IMR-90 (cell line): ENCODE results near the gene STK17A. TPM values are rescaled to one million over a fixed set of nuclear protein-coding genes. Genes with fewer than 3 reads are reported as not detected.

Source experiments
- ATAC-seq: fragments of 200-7000 bp; cut with Tn5 transposase; 2 replicates; pipeline ENCODE4 v1.9.1; 2020; ENCODE audit warnings: low read depth, mild to moderate bottlenecking, moderate library complexity
- BruUV-seq: library from RNA; stranded (reverse); fragments of 400-500 nt; replicated peaks from 2 replicates; lab custom pipeline; 2021; lab: Mats Ljungman, UMichigan
- CTCF ChIA-PET: fragments of 300-600 bp; formaldehyde crosslinking; extraction: SDS; loops from one replicate; lab custom pipeline; 2021; ENCODE audit warnings: antibody characterized with exemption; lab: Yijun Ruan, JAX
- POLR2A ChIA-PET: fragments of 300-600 bp; sonication (Branson Sonifier 250); formaldehyde crosslinking; loops from one replicate; lab custom pipeline; 2022; ENCODE audit warnings: antibody characterized with exemption; ENCODE audit not compliant: unreplicated experiment; lab: Charles Lee
- DNase-seq: peaks from one replicate; pipeline ENCODE4 v3.0.0; 2013
- H2AFZ ChIP-seq: replicated peaks from 2 replicates; pipeline ENCODE3; 2013; ENCODE audit warnings: low read length, mild to moderate bottlenecking; ENCODE audit not compliant: poor library complexity
- H2AK5ac ChIP-seq: 2 replicates; pipeline ENCODE4 v1.6.1; 2013; ENCODE audit warnings: low read depth, low read length, inconsistent platforms
- H2AK9ac ChIP-seq: replicated peaks from 2 replicates; pipeline ENCODE3; 2013; ENCODE audit warnings: mild to moderate bottlenecking, low read depth, low read length, moderate library complexity; ENCODE audit not compliant: poor library complexity
- H2BK120ac ChIP-seq: 2 replicates; pipeline ENCODE4 v1.6.1; 2013; ENCODE audit warnings: low read depth, low read length, inconsistent platforms
- H2BK15ac ChIP-seq: 3 replicates; pipeline ENCODE4 v1.6.1; 2013; ENCODE audit warnings: low read depth, low read length, inconsistent platforms
- H2BK20ac ChIP-seq: 2 replicates; pipeline ENCODE4 v1.6.1; 2013; ENCODE audit warnings: low read depth, mild to moderate bottlenecking, inconsistent platforms, low read length, moderate library complexity
- H2BK5ac ChIP-seq: 2 replicates; pipeline ENCODE4 v1.6.1; 2013; ENCODE audit warnings: mild to moderate bottlenecking, low read depth, low read length, inconsistent platforms; ENCODE audit not compliant: poor library complexity, severe bottlenecking
- H3K14ac ChIP-seq: replicated peaks from 2 replicates; pipeline ENCODE4 v1.6.1; 2013; ENCODE audit warnings: low read depth, low read length, inconsistent platforms
- H3K18ac ChIP-seq: 2 replicates; pipeline ENCODE4 v1.6.1; 2013; ENCODE audit warnings: low read depth, low read length, control low read depth
- H3K23ac ChIP-seq: 2 replicates; pipeline ENCODE4 v1.6.1; 2013; ENCODE audit warnings: low read depth, low read length, inconsistent platforms
- H3K27ac ChIP-seq: 2 replicates; pipeline ENCODE4 v1.5.1; 2013; ENCODE audit warnings: mild to moderate bottlenecking, control low read depth, low read length; ENCODE audit not compliant: insufficient read depth
- H3K27me3 ChIP-seq: 2 replicates; pipeline ENCODE4 v1.6.1; 2013; ENCODE audit warnings: low read length; ENCODE audit not compliant: control insufficient read depth, insufficient read depth
- H3K36me3 ChIP-seq: 2 replicates; pipeline ENCODE4 v1.6.1; 2013; ENCODE audit warnings: low read length, mixed read lengths; ENCODE audit not compliant: control insufficient read depth, insufficient read depth
- H3K4ac ChIP-seq: 2 replicates; pipeline ENCODE4 v1.6.1; 2013; ENCODE audit warnings: low read depth, low read length, inconsistent platforms
- H3K4me1 ChIP-seq: 2 replicates; pipeline ENCODE4 v1.6.1; 2013; ENCODE audit warnings: low read length, mixed read lengths; ENCODE audit not compliant: control insufficient read depth, insufficient read depth
- H3K4me2 ChIP-seq: 2 replicates; pipeline ENCODE4 v1.6.1; 2013; ENCODE audit warnings: low read depth, mild to moderate bottlenecking, control low read depth, low read length, moderate library complexity
- H3K4me3 ChIP-seq: 2 replicates; pipeline ENCODE4 v1.5.1; 2013; ENCODE audit warnings: low read depth, mild to moderate bottlenecking, control low read depth, low read length, moderate library complexity; ENCODE audit not compliant: insufficient read depth
- H3K56ac ChIP-seq: 2 replicates; pipeline ENCODE4 v1.6.1; 2013; ENCODE audit warnings: low read length, inconsistent platforms; ENCODE audit not compliant: insufficient read depth; ENCODE audit errors: extremely low read depth
- H3K79me1 ChIP-seq, 2 experiments: 2 replicates each; pipeline ENCODE4 v1.6.1; 2013; ENCODE audit warnings: low read length in 2 of 2, inconsistent platforms in 1 of 2, low read depth in 1 of 2
- H3K9ac ChIP-seq: 2 replicates; pipeline ENCODE4 v1.6.1; 2013; ENCODE audit warnings: low read depth, low read length, control low read depth
- H3K9me1 ChIP-seq: 2 replicates; pipeline ENCODE4 v1.6.1; 2013; ENCODE audit warnings: low read length, inconsistent platforms; ENCODE audit not compliant: insufficient read depth
- H3K9me3 ChIP-seq: 2 replicates; pipeline ENCODE4 v1.6.1; 2013; ENCODE audit warnings: low read length; ENCODE audit not compliant: control insufficient read depth, insufficient read depth
- H4K20me1 ChIP-seq: 2 replicates; pipeline ENCODE4 v1.6.1; 2013; ENCODE audit warnings: low read length, inconsistent platforms; ENCODE audit not compliant: insufficient read depth
- H4K5ac ChIP-seq: 2 replicates; pipeline ENCODE4 v1.6.1; 2013; ENCODE audit warnings: mild to moderate bottlenecking, low read depth, low read length, control low read depth
- H4K8ac ChIP-seq, 2 experiments: 2 replicates each; pipeline ENCODE4 v1.6.1; 2013; ENCODE audit warnings: low read depth in 2 of 2, low read length in 2 of 2, control low read depth in 1 of 2, inconsistent platforms in 1 of 2
- H4K91ac ChIP-seq: 2 replicates; pipeline ENCODE4 v1.6.1; 2013; ENCODE audit warnings: low read depth, low read length, inconsistent platforms; ENCODE audit not compliant: insufficient read depth
- BHLHE40 ChIP-seq: fragments of 150-350 bp; IDR thresholded peaks from 2 replicates; pipeline ENCODE4 v1.6.1; 2016; ENCODE audit warnings: mild to moderate bottlenecking, low read depth, low read length
- CEBPB ChIP-seq: IDR thresholded peaks from 2 replicates; pipeline ENCODE4 v1.6.1; 2012; ENCODE audit warnings: low read depth, low read length, improper control_type of control experiment
- CHD1 ChIP-seq: IDR thresholded peaks from 2 replicates; pipeline ENCODE4 v1.6.1; 2012; ENCODE audit warnings: low read depth, low read length, improper control_type of control experiment
- ELK1 ChIP-seq: fragments of 150-350 bp; IDR thresholded peaks from 2 replicates; pipeline ENCODE4 v1.6.1; 2016; ENCODE audit warnings: low read depth, mild to moderate bottlenecking, low read length, moderate library complexity, borderline replicate concordance
- FOS ChIP-seq: fragments of 150-350 bp; IDR thresholded peaks from 2 replicates; pipeline ENCODE4 v1.6.1; 2016; ENCODE audit warnings: low read depth, low read length
- MAFK ChIP-seq: IDR thresholded peaks from 2 replicates; pipeline ENCODE4 v1.6.1; 2012; ENCODE audit warnings: low read depth, low read length, improper control_type of control experiment
- MAZ ChIP-seq: IDR thresholded peaks from 2 replicates; pipeline ENCODE4 v1.6.1; 2012; ENCODE audit warnings: low read depth, mild to moderate bottlenecking, low read length, improper control_type of control experiment, moderate library complexity, borderline replicate concordance
- MXI1 ChIP-seq: IDR thresholded peaks from 2 replicates; pipeline ENCODE4 v1.6.1; 2012; ENCODE audit warnings: low read depth, mild to moderate bottlenecking, low read length, moderate library complexity, borderline replicate concordance
- NFE2L2 ChIP-seq: fragments of 150-350 bp; IDR thresholded peaks from 2 replicates; pipeline ENCODE4 v1.6.1; 2016; ENCODE audit warnings: low read depth, mild to moderate bottlenecking, low read length
- POLR2A ChIP-seq: IDR thresholded peaks from 2 replicates; pipeline ENCODE4 v1.6.1; 2012; ENCODE audit warnings: mild to moderate bottlenecking, low read depth, low read length
- RAD21 ChIP-seq: IDR thresholded peaks from 2 replicates; pipeline ENCODE4 v1.6.1; 2012; ENCODE audit warnings: low read length, improper control_type of control experiment
- RCOR1 ChIP-seq: IDR thresholded peaks from 2 replicates; pipeline ENCODE4 v1.6.1; 2012; ENCODE audit warnings: mild to moderate bottlenecking, low read length, improper control_type of control experiment; ENCODE audit not compliant: insufficient replicate concordance
- RFX5 ChIP-seq: IDR thresholded peaks from 2 replicates; pipeline ENCODE4 v1.8.0; 2012; ENCODE audit warnings: low read depth, mild to moderate bottlenecking, low read length, moderate library complexity
- SMC3 ChIP-seq: fragments of 150-350 bp; IDR thresholded peaks from 2 replicates; pipeline ENCODE4 v1.6.1; 2016; ENCODE audit warnings: low read depth, mild to moderate bottlenecking, antibody characterized with exemption, low read length, moderate library complexity
- USF2 ChIP-seq: fragments of 150-350 bp; IDR thresholded peaks from 2 replicates; pipeline ENCODE4 v1.6.1; 2017; ENCODE audit warnings: mild to moderate bottlenecking, antibody characterized with exemption, low read length, low read depth
- WGBS, 2 experiments: methylation state at CpG; one replicate each; pipeline versions ENCODE4 v1.1.5 to v1.1.7; 2013; ENCODE audit warnings: missing lambda C conversion rate in 2 of 2; ENCODE audit not compliant: insufficient read length in 1 of 2; ENCODE audit errors: extremely low coverage in 2 of 2; 5-methylcytosine and 5-hydroxymethylcytosine counted together
- dilution Hi-C: fragments of 300-500 bp; cut with HindIII; formaldehyde crosslinking; loops from one replicate; pipeline ENCODE4 v1.14.3; 2018; ENCODE audit warnings: low sequenced_read_pairs; ENCODE audit not compliant: unreplicated experiment
- in situ Hi-C: fragments of 300-500 bp; cut with MboI; formaldehyde crosslinking; loops from 3 replicates; pipeline ENCODE4 v1.14.3; 2019; ENCODE audit warnings: low sequenced_read_pairs, inconsistent platforms, mixed read lengths
- intact Hi-C: fragments of 100-400 bp; cut with micrococcal nuclease; formaldehyde crosslinking; loops from 2 replicates; pipeline ENCODE4 v1.10.0; 2022
- polyA plus RNA-seq, 3 experiments: library from polyadenylated mRNA; depleted of rRNA; stranded (reverse); fragments of >200 nt; gene quantifications; 2 replicates each; pipeline ENCODE4 v1.2.3, GENCODE V29; 2012; ENCODE audit warnings: low replicate concordance in 1 of 3
- total RNA-seq: library from RNA; depleted of rRNA; stranded (reverse); fragments of >200 nt; gene quantifications from 2 replicates; pipeline ENCODE4 v1.2.3, GENCODE V29; 2012
- TF ChIP-seq, protein P1 (sequence below): conservative IDR thresholded peaks from 2 replicates; pipeline ENCODE4 v1.5.1; 2012; ENCODE audit warnings: mild to moderate bottlenecking, low read depth, low read length, improper control_type of control experiment

The STK17A gene
- total and polyA plus RNA-seq, 2 of the 4 experiments (the other 2 are of a cell fraction), result 40.5 to 50.5 TPM

- H4K91ac ChIP-seq, result no peak overlapping the region; the same call in 1 of the 2 replicates
- no peak overlapping the region for H3K4me2 ChIP-seq
- no peak overlapping the region for H3K4ac ChIP-seq
- 0 out of 2 replicates have a peak overlapping the region, but pooled peaks have one; percentile 7 for H2BK120ac ChIP-seq
- peak overlapping the region; percentile 64; the same call in 1 of the 2 replicates for H2BK20ac ChIP-seq
- no peaks in the 10 kb centered on the region for H3K9me1 ChIP-seq
- H4K8ac ChIP-seq, result peak overlapping the region in 1 of 2 experiments; percentile 7; a peak in 1 of 4 replicates
- TF ChIP-seq RFX5, result no peak
- no peak for TF ChIP-seq SMC3
- TF ChIP-seq MXI1, result no peak
- no peak for TF ChIP-seq BHLHE40
- TF ChIP-seq CHD1, result no peak
- TF ChIP-seq RCOR1, result no peak
- TF ChIP-seq ELK1, result no peak
- TF ChIP-seq FOS, result no peak
- no peak for TF ChIP-seq RAD21
- no peak for TF ChIP-seq CEBPB
- TF ChIP-seq POLR2A, result no peak
- no peak for TF ChIP-seq NFE2L2
- no peak for TF ChIP-seq MAFK
- TF ChIP-seq, protein P1, sequence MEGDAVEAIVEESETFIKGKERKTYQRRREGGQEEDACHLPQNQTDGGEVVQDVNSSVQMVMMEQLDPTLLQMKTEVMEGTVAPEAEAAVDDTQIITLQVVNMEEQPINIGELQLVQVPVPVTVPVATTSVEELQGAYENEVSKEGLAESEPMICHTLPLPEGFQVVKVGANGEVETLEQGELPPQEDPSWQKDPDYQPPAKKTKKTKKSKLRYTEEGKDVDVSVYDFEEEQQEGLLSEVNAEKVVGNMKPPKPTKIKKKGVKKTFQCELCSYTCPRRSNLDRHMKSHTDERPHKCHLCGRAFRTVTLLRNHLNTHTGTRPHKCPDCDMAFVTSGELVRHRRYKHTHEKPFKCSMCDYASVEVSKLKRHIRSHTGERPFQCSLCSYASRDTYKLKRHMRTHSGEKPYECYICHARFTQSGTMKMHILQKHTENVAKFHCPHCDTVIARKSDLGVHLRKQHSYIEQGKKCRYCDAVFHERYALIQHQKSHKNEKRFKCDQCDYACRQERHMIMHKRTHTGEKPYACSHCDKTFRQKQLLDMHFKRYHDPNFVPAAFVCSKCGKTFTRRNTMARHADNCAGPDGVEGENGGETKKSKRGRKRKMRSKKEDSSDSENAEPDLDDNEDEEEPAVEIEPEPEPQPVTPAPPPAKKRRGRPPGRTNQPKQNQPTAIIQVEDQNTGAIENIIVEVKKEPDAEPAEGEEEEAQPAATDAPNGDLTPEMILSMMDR, result no peak
- TF ChIP-seq USF2, result no peak
- no peak for TF ChIP-seq MAZ
- no peaks in the 10 kb centered on the region for H4K20me1 ChIP-seq
- H4K5ac ChIP-seq, result no peak overlapping the region
- in situ Hi-C loops (no loop called here), intact Hi-C loops (no loop called here), dilution Hi-C loops (no loop called here)
- no peak overlapping the region for H3K23ac ChIP-seq
- H2BK15ac ChIP-seq, result peak overlapping the region; percentile 16; the same call in 1 of the 3 replicates
- H3K36me3 ChIP-seq, result peaks cover 1% of the 10 kb centered on the region; the same call in 1 of the 2 replicates
- no TSS peak for BruUV-seq
- H3K56ac ChIP-seq, result no peak overlapping the region
- no peak overlapping the region for H3K9ac ChIP-seq
- H3K18ac ChIP-seq, result peak overlapping the region; percentile 3; the same call in 1 of the 2 replicates
- ChIA-PET POLR2A (no interaction called here), CTCF (no interaction called here)
- H3K27me3 ChIP-seq, result no peaks in the 10 kb centered on the region
- H3K14ac ChIP-seq, result peak overlapping the region; percentile 26; the same call in 1 of the 2 replicates
- peaks cover 2% of the 10 kb centered on the region; the same call in 1 of the 2 replicates for H3K4me1 ChIP-seq
- no peaks in the 10 kb centered on the region for H3K9me3 ChIP-seq
- no peak overlapping the region; the same call in none of the 2 replicates for H2AK5ac ChIP-seq
- no peak overlapping the region for H3K27ac ChIP-seq
- no peak overlapping the region for H3K4me3 ChIP-seq
- ATAC-seq (no peak), DNase-seq (no peak)
- H3K79me1 ChIP-seq, result peaks cover 42 to 58% of the 10 kb centered on the region in 2 experiments
- no CpG with 5 or more reads among the region's 1 CpG for WGBS, 2 experiments
- H2AK9ac ChIP-seq, result no peak overlapping the region
- H2AFZ ChIP-seq, result no peak overlapping the region
- no peak overlapping the region for H2BK5ac ChIP-seq
Observed at GRCh38 chr7:43664681-43665080, 81.8 kb downstream of the STK17A start.
